LHCN-M2 (cell line): ENCODE measurements around the gene TAS2R16. TPM values are rescaled to one million over a fixed set of nuclear protein-coding genes. Genes with fewer than 3 reads are reported as not detected.
"Not testable (repeated sequence)": the region's sequence is repeated elsewhere in the genome, so short reads cannot be mapped to it uniquely, and the experiment has no call there.

Experiments
- DNase-seq: peaks from one replicate; pipeline ENCODE4 v3.0.0-alpha.2; 2012; ENCODE audit warnings: low read depth
- total RNA-seq: library from RNA; depleted of rRNA; stranded (reverse); fragments of >200 nt; gene quantifications from 2 replicates; pipeline ENCODE4 v1.2.3, GENCODE V29; 2014; rRNA removed

The TAS2R16 gene
- total RNA-seq, 1 experiment from 2014 or later, result not detected

GRCh38 chr7:122972056-122972455, 23.4 kb downstream of the TAS2R16 start:
- no peak for DNase-seq

DNA sequence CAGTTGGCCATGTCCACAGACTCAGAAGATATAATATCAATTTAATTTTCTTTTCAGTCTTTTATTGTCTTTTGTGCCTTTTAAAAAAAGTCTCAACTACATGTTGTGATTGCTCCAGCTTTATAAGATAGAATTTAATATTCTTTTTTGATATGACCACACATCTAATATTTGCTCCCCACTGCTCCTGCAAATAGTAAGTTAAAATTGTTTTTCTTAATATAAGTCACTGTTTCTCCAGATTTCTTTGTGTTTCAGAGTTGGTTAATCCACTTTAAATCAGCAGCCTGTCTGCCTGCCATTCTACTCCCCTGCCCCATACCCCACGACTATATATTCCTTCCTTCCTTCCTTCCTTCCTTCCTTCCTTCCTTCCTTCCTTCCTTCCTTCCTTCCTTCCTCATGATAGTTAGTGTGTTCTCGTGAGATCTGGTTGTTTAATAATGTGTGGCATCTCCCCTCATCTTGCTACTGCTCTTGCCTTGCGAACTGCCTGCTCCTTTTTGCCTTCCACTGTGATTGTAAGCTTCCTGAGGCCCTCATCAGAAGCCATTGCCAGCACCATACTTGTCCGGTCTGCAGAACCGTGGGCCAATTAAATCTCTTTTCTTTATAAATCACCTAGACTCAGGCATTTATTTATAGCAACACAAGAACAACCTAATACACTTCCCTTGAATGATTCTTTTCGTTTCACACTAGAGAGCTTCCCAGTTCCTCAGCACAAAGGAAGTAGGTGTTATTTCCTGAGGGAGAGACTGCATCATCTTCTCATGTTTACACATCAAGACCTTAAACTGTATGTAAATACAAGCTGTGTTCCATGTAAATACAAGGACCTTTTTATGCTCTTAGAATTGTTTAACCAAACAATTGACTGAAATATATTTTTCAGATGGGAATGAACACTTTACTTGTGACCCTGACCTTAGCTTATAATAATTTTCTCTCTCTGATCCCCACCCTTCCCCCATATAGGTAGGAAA, 24.5 kb downstream of the TAS2R16 start:
- DNase-seq, result no peak

- DNase-seq, result no peak
Observed at GRCh38 chr7:122968389-122968788, 27.1 kb downstream of the TAS2R16 start.

- DNase-seq, result peak; percentile 4
Observed at GRCh38 chr7:122965306-122965705, 30.2 kb downstream of the TAS2R16 start.

DNA sequence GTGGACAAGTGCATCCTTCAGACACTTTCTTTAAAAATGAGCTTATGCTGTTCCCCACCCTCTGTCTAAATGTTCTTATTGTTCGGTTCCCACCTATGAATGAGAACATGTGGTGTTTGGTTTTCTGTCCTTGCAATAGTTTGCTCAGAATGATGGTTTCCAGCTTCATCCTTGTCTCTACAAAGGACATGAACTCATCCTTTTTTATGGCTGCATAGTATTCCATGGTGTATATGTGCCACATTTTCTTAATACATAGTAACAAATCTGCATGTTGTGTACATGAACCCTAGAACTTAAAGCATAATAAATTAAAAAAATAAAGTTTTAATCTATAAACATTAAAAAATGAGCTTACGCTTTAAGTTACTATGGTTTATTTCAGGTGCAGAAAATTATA, 41.8 kb downstream of the TAS2R16 start:
- DNase-seq, result not testable (repeated sequence)

DNA sequence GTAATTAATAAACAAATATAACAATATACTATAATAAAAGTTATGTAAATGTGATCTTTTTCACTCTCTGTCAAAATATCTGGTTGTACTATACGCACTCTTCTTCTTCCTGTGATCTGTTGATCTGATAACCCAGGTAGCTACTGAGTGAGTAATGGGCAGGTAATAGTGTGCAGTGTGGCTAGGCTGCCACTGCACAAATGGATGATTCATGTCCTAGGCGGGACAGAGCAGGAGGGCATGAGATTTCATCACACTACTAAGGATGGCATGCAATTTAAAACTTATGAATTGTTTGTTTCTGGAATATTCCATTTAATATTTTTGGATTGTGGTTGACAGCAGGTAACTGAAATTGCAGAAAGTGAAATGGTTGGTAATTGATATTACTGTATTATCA, 44.5 kb downstream of the TAS2R16 start:
- no peak for DNase-seq

GRCh38 chr7:122949186-122949585, 46.3 kb downstream of the TAS2R16 start:
- no peak for DNase-seq

Other genes starting within 250 kb of the TAS2R16 start
- gene CADPS2, start 109.2 kb downstream of the TAS2R16 start, total RNA-seq, result 0.13 and 0.23 TPM in 2 replicates
- not detected in 2 replicates for gene SLC13A1, start 204.3 kb upstream of the TAS2R16 start, total RNA-seq